K562 (cell line): ENCODE measurements around the gene PDCD6IP. TPM values are rescaled to one million over a fixed set of nuclear protein-coding genes. Genes with fewer than 3 reads are reported as not detected.

ENCODE experiments used
- CCNT2 ChIP-seq: IDR thresholded peaks from 2 replicates; pipeline ENCODE4 v1.6.1; 2011; ENCODE audit warnings: borderline replicate concordance, low read depth, mild to moderate bottlenecking, moderate library complexity, mixed read lengths, low read length; ENCODE audit not compliant: insufficient read length; ENCODE audit errors: extremely low read depth
- CHAMP1 ChIP-seq: fragments of 450-650 bp; IDR thresholded peaks from 2 replicates; pipeline ENCODE4 v1.6.1; 2016; ENCODE audit warnings: mild to moderate bottlenecking
- DACH1 ChIP-seq: fragments of 450-650 bp; IDR thresholded peaks from 2 replicates; pipeline ENCODE4 v1.6.1; 2018; ENCODE audit not compliant: partially characterized antibody
- DNMT1 ChIP-seq: fragments of 450-650 bp; IDR thresholded peaks from 2 replicates; pipeline ENCODE4 v1.6.1; 2016; ENCODE audit warnings: antibody characterized with exemption, mild to moderate bottlenecking
- FOXK1 ChIP-seq: sonication (generic); formaldehyde crosslinking; IDR thresholded peaks from 2 replicates; pipeline ENCODE4 v1.8.0; 2022; ENCODE audit warnings: missing genetic modification reagents, mild to moderate bottlenecking, borderline replicate concordance
- GMEB1 ChIP-seq: fragments of 250-450 bp; sonication (Bioruptor Pico); IDR thresholded peaks from 2 replicates; pipeline ENCODE4 v1.4.0; 2020; ENCODE audit warnings: mild to moderate bottlenecking
- IRF9 ChIP-seq: fragments of 450-650 bp; IDR thresholded peaks from 2 replicates; pipeline ENCODE4 v1.6.1; 2016; ENCODE audit warnings: missing biosample characterization, missing genetic modification characterization
- KLF16 ChIP-seq: IDR thresholded peaks from 2 replicates; pipeline ENCODE4 v1.6.1; 2016; ENCODE audit warnings: antibody characterized with exemption
- MYBL2 ChIP-seq, 2 experiments: fragments of 450-650 bp in 1 of 2; sonication (generic) in 1 of 2; formaldehyde crosslinking in 1 of 2; IDR thresholded peaks; 2 replicates each; pipeline versions ENCODE4 v1.6.1 to v1.8.1; 2017 to 2022; ENCODE audit warnings: borderline replicate concordance in 1 of 2, inconsistent platforms in 1 of 2, low read depth in 1 of 2, mild to moderate bottlenecking in 1 of 2, missing genetic modification reagents in 1 of 2, moderate library complexity in 1 of 2
- NBN ChIP-seq: fragments of 450-650 bp; IDR thresholded peaks from 2 replicates; pipeline ENCODE4 v1.6.1; 2016; ENCODE audit warnings: low read depth, mild to moderate bottlenecking
- SAFB ChIP-seq: fragments of 200-400 bp; formaldehyde crosslinking; IDR thresholded peaks from 2 replicates; pipeline ENCODE4 v1.6.1; 2017; ENCODE audit warnings: low read depth, low read length, borderline replicate concordance
- SIN3A ChIP-seq, 2 experiments: fragments of 150-350 bp in 1 of 2; IDR thresholded peaks; 2 replicates each; pipeline ENCODE4 v1.6.1; 2011 to 2016; ENCODE audit warnings: borderline replicate concordance in 2 of 2, low read depth in 2 of 2, low read length in 2 of 2, mild to moderate bottlenecking in 2 of 2, moderate library complexity in 2 of 2; ENCODE audit not compliant: control insufficient read depth in 1 of 2
- TBP ChIP-seq: optimal IDR thresholded peaks from 2 replicates; pipeline ENCODE3; 2011; ENCODE audit warnings: low read depth, low read length, improper control_type of control experiment
- ZNF512 ChIP-seq: IDR thresholded peaks from 2 replicates; pipeline ENCODE4 v1.6.1; 2016; ENCODE audit warnings: missing genetic modification characterization, missing compliant biosample characterization
- polyA plus RNA-seq, 8 experiments: library from polyadenylated mRNA; depleted of rRNA in 4 of 8; stranded (reverse) in 5 of 8; unstranded in 3 of 8; fragments of >200 nt; fragmentation: Nextera tagmentation in 2 of 8; fragmentation: Illumina TruSeq in 1 of 8; extraction: Ambion mirVana in 2 of 8; extraction: Trizol in 1 of 8; gene quantifications; 2 replicates each; pipeline versions ENCODE4 v1.2.1 to v1.2.3, GENCODE V29; 2011 to 2014; ENCODE audit warnings: inconsistent platforms in 1 of 8, missing spikeins in 1 of 8
- total RNA-seq, 7 experiments: library from RNA; depleted of rRNA in 6 of 7; stranded (reverse); fragments of >200 nt in 6 of 7; fragmentation: Illumina TruSeq in 2 of 7; extraction: Trizol in 2 of 7; gene quantifications; 2 replicates each; pipeline versions ENCODE4 v1.2.1 to v1.2.3, GENCODE V29; 2011 to 2021; ENCODE audit warnings: low replicate concordance in 1 of 7
- TF ChIP-seq, protein P1 (sequence below): fragments of 450-650 bp; formaldehyde crosslinking; IDR thresholded peaks from 2 replicates; pipeline ENCODE4 v1.4.0; 2020; ENCODE audit warnings: mild to moderate bottlenecking, moderate library complexity

The PDCD6IP gene
- total and polyA plus RNA-seq, 9 of the 15 experiments (the other 6 are each of a cell fraction or from before 2014, with no cell fraction given) = 40.2 to 302 (median 122) TPM

- TF ChIP-seq CCNT2 = peak; percentile 68
- peak; percentile 72 for TF ChIP-seq DACH1
- TF ChIP-seq, protein P1, sequence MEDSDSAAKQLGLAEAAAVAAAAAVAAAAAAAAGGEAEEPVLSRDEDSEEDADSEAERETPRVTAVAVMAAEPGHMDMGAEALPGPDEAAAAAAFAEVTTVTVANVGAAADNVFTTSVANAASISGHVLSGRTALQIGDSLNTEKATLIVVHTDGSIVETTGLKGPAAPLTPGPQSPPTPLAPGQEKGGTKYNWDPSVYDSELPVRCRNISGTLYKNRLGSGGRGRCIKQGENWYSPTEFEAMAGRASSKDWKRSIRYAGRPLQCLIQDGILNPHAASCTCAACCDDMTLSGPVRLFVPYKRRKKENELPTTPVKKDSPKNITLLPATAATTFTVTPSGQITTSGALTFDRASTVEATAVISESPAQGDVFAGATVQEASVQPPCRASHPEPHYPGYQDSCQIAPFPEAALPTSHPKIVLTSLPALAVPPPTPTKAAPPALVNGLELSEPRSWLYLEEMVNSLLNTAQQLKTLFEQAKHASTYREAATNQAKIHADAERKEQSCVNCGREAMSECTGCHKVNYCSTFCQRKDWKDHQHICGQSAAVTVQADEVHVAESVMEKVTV (CRISPR knock-in tag) = no peak
- TF ChIP-seq FOXK1 (CRISPR knock-in tag) = no peak; the same call in 1 of the 2 replicates
- no peak for TF ChIP-seq DNMT1
- TF ChIP-seq GMEB1 (CRISPR knock-in tag) = no peak
- TF ChIP-seq MYBL2 (IDR thresholded peaks at IDR 0.05; ENCODE audit: low read depth) = peak; percentile 29; the same call in 1 of the 2 replicates
- TF ChIP-seq MYBL2 (CRISPR knock-in tag; IDR thresholded peaks at IDR 0.05; ENCODE audit: borderline replicate concordance) = no peak
- TF ChIP-seq NBN = peak; percentile 96
- no peak for TF ChIP-seq SAFB
- 0 out of 2 replicates have a peak, but pooled peaks have one; percentile 58 for TF ChIP-seq CHAMP1
- peak; percentile 14 for TF ChIP-seq TBP
- peak; percentile 33; the same call in 1 of the 2 replicates for TF ChIP-seq KLF16
- no peak for TF ChIP-seq ZNF512 (tag)
- TF ChIP-seq IRF9 (tag) = 0 out of 2 replicates have a peak, but pooled peaks have one; percentile 63
- no peak for TF ChIP-seq SIN3A (IDR thresholded peaks at IDR 0.05; ENCODE audit: borderline replicate concordance in 2 of 2, control insufficient read depth in 1 of 2, low read depth in 2 of 2, low read length in 2 of 2)
Measured at GRCh38 chr3:33791477-33792166, 6.8 kb upstream of the PDCD6IP start (continued).
